ENCODE results near the gene LDLRAD4.

The LDLRAD4 gene

DNA sequence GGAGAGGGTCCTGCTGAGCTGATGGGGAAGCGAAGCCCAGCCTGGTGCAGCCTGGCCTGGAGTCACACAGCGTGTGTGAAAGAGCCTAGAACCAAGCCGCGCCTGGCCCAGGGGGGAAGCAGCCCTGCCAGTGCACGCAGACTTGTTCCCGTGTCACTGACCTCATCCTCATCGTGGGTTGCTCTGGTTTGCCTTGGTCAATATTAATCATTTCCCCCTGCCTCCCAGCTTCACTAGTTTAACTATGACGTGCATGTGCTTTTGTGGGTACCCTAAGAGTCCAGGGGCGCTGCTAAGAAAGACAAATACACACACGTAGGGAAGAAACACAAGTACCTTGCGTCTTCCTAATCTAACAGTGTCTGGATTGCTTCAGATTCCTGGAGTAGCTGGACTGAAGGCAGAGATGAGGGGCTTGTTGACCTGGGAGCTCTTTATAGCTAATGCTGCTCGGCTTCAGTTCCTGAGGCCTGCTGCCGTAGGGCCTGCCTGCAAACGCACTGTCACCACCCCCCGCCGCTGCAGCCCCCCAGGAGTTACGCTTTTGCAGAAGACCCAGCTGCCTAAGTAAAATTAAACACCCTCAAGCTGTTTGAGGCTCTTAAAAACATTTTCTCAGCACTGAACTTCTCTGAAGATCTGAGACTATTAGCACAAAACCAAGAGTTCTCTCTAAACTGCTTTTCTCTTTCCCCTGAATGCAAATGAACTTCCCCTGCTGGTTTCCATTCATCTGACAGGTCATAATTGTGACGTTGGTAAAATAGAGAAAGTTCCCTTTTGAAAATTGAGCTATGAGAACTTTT, 348.6 kb downstream of the LDLRAD4 start:
- DNase-seq, result no peak

DNA sequence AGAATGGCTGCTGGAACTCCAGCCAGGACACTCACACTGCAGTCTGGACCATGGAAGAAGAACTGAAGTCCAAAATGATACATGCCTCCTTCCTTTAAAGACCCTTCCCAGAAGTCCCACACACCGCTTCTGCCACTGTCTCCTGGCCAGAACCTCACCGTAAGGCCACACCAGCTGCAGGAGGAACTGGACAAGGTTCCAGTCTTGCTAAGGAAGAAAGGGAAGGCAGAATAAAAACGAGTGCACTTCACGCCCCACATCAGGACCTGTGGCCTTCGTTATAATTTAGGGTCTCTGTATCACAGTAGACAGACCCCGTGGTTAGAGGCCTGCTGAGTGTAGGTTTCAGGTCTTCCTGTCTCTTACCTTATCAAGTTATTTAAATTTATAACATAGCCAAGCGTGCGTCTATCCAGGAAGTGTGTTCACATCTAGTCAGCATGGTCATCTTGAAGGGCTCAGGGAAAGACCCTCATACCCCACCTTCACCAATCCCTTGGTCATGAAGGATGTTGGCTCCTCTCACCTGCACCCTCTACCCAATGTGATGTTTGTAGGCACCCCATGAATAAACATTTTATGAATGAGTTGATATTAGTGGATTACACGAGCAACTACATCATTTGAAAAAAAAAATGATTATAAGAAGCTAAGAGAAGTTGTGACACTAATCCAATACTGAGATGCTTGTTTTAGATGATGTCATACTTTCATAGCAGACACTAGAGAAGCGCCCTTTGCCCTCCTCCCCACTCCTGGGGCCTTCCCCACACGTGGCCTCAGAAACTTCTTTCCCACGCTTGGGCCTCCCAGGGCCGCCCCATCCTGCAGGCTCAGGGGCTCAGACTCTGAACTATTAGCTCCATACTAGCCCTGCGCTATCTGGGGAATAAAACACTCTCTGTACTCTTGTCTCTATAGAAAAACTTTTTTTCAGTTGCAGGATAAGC, 350.2 kb downstream of the LDLRAD4 start:
- DNase-seq, result no peak

DNA sequence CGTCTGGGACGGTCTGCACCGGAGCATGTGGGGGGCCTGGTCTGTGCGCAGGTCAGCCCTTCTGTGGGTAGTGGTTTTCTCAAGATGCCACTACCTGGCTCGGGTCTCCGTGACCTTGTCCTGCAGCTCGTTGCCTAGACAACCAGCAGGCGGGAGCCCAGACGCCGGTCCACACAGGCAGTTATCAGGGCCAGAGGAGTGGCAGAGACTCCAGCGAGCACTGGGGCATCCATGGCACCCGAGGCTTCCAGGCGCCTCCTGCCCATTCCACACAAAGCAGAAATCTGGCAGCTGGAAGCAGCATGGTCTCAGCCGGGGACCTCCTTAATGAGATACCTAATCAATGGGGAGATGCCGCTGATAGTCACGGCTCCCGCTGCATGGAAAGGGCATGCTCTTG, 351.7 kb downstream of the LDLRAD4 start:
- DNase-seq, result no peak

DNA sequence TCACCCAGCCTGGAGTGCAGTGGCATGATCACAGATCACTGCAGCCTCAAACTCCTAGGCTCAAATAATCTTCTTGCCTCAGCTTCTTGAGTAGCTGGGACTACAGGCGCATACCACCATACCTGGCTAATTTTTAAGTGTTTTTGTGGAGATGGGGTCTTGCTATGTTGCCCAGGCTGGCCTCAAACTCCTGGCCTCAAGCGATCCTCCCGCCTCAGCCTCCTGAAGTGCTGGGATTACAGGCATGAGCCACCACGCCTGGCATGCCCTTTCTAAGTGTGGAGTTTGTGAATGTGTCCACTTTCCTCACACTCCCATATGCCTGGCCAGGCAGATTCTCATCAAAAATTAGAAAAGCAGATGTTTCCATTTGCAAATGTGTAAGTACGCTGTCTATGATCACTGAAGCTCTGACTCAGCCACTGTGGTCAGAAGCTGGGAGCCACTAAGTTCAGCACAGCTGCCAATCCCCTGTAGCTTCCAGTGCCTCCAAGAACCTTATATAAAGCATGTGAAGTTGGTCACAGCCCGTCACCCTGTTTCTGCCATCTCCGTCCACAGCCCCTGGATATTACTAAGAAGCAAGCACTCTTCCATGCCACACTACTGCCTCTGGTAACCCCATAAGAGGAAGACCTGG, 352.4 kb downstream of the LDLRAD4 start:
- DNase-seq, result no peak

DNA sequence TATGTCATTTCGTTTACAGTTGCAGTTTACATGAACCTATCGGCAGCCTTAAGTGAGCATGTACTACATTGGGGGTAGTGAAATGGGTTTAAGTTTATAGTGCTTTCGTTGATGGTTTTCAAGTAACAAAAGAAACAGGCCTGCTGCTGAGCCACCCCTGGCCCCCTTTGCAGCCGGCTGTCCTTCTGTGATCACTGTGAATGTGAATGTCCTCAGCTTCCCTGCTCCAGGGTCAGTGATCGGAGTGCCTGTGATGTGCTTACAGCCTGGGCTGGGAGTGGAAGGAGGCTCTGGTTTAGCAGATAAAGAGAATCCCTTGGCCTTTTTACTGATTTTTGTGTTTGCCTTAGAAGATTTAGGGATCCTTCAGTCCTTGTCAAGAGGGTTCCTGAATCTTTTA, 353.6 kb downstream of the LDLRAD4 start:
- DNase-seq, result no peak

DNA sequence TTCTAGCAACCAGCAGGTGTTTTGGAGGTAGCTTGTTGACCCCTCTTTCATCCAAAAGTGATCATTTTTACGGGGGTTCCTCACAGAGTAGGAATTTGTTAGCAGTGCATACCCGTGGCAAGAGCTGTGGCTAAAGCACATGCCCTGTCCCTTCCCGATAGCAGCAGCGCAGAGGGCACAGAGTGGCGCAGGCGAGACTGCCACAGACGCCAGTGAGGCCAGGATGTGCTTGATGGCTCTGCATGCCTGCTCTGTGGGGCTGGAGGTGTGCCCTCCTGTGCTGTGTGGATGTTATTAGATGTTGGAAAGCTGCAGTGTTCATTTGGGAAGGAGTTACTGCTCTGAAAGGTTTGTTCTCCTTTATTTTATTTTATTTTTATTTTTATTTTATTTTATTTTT, 354.2 kb downstream of the LDLRAD4 start:
- DNase-seq, result no peak

DNA sequence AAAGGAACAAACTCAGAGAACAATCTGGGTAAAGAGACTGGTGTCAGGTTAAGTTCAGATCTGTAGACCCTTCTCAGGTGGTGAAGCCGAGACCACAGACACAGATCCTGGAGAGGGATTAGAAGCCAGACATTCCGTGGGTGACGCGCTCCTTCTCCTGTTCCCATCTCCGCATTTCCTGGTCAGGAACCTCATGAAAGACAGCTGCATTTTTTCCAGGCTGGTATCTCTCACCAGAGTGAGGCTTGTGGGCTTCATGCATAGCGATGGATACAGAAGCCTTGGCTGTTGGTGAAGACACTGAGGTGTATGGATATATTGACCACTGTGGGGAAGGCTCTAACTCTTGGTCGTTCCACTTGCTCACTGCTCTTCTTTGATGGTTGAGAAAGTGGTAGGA, 355.2 kb downstream of the LDLRAD4 start:
- DNase-seq, result no peak

DNA sequence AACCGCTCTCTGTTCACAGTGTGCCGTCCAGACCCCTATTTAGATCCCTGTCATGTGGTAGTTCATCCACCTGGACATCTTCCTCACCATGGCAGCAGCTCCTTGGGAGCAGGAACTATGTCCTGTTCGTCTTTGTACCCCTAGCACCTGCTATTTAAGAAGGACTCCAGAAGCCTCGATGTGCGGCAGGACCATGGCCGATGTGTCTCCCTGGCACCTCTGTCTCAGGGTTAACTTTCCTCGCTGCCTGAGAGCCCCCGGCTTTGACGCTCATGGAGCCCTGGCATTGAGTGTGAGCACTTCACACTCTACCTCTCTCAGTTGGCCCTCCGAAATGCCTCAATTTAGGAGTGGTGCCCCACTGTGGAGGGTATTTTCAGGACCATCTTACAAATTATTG, 355.8 kb downstream of the LDLRAD4 start:
- no peak for DNase-seq

DNA sequence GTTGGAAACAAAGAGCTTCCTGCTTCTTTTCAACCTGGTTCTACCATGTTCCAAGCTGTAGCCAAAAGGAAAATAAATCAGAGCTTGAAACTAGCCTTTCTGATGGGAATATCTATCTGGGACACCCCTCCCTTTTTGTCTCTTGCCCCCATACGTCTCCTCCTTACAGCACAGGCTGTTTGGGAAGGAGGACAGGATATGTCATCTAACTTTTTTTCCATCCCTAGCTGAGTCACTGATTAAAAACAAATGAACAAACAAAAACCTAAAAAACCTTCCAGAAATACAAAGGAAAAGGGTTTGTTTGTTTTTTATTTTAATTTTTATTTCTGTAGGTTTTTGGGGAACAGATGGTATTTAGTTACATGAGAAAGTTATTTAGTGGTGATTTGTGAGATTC, 356.2 kb downstream of the LDLRAD4 start:
- no peak for DNase-seq

DNA sequence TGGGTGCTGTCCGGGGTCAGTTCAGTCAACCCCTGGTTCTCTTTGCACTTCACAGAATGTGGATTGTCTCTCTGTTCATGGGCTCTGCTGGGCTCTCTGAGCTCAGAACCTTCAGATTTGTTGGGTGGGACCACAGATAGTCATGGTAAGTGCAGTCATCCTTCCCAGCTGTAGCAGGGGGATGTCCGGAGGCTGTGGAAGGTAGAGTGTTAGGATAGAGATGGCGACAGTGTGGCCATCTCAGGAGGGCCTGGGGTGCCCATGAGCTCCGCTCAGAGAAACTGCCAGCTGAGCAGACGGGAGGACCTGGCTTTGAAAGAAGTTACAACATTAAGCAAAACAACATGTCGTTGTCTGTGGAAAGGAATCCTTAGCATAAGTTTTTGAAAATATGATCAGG, 358.0 kb downstream of the LDLRAD4 start:
- DNase-seq, result no peak

DNA sequence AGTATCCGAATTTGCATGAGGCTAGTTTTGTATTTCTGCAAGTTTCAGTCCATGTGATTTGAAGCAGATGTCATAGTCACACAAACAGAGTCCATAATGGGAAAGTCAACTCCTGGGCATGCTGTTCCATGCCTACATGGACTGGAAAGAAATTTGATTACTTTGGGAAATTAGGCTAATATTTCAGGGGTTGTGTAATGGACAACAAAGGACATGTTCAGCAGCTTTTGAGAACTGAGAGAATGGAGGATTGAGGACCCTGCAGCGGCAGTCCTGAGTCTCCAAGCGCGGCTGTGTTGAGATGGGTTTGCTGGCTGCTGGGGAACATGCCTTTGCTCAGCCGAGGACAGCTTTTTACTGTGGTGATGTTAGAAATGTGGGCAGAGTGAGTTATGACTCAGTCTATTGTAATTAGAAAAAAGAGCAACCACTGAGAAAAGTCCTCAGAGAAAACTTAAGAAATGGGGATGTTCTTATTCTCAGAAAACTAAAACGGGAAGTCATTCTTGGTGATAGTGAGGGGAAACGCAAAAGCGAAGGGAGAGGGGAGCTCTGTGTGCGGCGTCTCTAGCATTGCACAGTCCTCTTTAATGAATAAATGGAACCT, 358.6 kb downstream of the LDLRAD4 start:
- no peak for DNase-seq

DNA sequence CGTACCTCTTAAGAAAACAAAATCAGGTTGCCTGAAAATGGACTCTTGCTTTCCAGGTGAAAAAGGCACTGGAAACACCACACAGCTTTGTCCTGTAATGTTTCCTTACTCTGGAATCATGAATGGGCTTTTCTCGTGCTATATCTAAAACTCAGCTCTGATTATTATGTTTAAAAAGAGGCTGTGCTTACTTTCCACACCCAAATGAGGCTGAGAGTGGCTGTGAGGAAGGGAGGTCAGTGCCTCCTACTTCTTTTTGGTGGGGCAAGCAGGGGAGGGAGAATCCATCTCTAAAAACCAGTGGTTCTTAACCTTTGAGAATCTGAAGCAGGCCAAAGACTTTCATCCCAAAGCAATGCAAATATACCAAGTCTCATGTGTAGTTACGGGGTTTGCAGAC, 359.2 kb downstream of the LDLRAD4 start:
- DNase-seq, result no peak

DNA sequence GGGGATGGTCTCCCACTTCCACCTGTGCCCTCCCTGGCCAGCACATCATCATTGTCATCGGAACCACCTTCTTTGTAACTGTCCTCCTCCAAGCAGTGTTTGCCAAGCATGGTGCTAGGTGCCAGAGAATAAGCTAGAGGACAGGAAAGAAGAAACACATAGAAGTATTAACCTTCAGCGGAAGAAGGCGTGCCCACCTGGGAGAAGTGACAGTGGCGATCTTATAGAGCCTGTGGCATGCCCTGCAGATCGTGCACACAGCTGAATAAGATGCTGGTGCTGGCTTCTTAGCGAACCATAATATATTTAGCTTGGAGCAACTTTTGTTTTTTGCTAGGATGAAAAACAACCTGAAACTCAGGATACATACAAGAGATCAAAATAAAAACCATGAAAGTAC, 359.8 kb downstream of the LDLRAD4 start:
- DNase-seq, result no peak

DNA sequence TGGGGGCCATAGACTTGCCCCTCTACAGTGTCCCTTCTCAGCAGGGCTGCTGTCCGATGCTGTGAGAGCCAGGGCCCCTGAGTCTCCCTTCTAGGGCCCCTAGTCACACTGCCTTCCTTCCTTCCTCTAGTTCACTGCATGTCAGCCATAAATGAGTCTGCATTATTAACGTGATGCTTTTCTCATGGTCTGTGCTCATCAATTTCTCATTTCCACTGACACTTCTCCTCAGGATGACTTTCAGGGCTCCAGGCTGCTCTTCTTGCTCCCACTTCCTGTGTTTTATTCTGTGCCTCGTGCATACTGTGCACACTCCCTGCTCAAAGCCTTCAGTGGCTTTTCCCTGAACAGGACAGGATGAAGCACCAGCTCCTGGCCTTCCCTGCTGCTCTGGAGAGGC, 361.3 kb downstream of the LDLRAD4 start:
- no peak for DNase-seq

DNA sequence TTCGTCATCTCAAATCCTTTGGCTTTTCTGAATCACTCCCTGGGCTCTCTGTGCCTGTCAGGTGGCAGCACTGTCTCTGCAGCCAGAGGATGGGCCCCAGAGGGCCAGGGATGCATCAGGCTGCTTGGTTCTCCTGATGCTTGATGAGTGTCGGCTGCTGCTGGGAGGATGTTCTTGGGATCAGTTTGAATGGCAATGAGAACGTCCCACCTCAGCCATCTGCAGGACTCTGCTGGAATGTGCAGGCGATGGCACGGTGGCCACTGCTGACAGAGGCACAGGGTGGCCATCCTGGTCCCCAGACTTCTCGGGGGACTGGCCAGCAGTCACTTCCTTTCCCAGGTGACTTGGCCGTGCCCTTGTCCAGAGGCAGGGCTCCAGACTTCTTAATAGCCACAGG, 361.8 kb downstream of the LDLRAD4 start:
- no peak for DNase-seq

DNA sequence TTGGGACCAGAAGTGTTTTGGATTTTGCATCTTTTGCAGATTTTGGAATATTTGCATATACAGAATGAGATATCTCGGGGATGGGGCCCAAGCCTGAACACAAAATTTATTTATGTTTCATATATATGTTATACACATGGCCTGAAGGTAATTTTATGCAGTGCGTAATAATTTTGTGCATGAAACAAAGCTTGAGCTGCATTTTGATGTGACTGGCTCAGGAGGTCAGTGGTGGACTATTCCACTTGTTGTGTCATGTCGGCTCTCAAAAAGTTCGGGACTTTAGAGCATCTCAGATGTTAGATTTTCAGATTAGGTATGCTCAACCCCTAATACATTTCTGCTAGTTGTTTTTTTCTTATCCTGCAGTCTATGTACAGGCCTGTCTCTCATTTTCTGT, 362.4 kb downstream of the LDLRAD4 start:
- DNase-seq, result no peak

DNA sequence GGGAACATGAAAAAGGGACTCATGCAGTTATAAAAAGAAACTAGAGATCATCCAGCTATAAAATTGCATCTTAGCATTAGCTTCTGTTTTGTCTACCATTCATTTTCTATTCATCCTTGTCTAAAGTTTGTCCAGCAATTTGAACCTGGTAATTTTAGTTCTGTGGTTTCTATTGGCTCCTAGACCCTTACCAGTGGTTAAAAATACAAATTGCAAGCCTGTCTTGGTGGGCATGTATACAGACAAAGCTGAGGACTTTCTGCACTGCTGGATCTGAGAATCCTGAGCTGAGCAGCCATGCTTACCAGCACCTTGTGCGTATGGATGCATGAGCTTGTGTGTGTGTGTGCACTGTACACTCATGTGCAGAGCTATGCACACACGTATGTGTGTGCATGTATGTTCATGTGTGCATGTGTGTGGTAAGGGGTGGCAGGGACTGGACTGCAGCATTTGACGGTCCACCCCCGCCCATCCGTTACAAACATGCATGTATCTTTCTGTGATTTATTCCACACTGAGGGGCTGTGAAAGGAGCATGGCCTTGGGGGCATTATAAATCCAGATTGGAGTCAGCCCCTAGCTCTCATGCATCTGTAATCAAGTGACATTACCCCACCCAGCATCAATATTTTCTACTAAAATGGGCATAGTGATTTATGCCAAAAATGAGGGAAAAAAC, 363.1 kb downstream of the LDLRAD4 start:
- no peak for DNase-seq

DNA sequence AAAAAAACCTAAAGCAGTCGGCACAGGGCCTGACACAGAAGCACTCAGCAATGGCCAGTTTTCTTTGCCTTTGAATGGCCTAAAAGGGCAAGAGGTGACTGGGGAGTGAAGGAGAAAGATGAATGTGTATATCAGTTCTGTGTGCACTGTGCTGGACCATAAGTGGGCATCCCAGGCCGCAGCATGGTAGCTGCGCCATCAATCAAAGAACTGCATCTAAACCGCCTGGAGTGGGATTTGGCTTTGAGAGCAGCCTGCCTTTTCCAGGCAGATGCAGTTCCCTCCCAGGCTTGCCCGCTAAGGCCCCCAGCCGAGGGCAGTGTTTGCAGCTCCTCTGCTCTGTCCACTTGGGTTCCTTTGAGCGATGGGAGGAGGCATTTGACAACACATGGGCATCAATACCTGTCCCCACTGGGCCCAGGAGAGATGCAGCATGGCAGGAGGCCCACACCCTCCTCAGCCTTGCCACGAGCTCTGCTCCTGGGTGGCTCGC, 363.7 kb downstream of the LDLRAD4 start:
- DNase-seq, result no peak

DNA sequence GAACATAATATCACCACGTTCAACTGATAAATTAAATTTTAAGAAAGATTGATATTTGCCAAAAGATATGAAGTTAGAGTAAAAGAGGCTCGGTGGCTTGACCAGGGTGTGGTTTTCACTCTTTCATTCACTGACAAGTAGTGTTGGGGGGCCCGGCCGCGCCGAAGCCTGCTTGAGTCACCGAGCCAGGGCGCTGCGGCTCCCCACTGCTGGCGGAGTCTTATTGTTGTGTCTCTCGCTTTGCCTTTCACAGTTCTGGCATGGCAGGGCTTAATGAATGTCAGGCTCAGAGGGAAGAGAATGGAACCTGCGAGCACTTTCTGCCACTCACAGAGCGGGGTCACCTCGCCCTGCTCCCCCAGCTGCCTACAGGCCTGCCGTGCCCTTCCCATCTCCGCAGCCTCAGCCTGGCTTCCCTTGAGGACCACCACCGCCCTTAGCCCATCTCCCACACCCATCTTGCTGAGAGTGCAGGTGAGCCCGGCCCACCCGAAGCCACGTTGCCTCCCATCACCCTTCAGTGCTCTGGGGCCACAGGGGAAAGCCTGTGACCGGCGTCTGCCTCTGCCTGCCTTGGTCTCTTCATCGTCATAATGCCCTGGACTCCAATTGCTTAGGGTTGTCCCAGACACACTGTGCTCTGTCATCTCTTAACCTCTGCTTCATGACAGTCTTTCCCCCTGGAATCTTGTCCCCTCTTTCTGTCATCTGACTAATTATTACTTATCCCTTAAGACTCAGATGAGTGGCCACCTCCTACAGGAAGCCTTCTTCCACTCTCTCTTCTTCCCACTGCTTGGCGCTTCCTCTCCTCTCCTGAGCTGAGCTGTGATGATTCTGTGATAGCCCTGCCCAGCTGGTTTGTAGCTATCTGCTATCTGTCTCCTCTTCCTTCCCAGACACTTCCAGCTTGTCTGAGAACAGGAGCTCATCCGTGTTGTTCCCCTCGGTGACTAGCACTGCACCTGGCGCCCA, 365.3 kb downstream of the LDLRAD4 start:
- DNase-seq, result no peak

DNA sequence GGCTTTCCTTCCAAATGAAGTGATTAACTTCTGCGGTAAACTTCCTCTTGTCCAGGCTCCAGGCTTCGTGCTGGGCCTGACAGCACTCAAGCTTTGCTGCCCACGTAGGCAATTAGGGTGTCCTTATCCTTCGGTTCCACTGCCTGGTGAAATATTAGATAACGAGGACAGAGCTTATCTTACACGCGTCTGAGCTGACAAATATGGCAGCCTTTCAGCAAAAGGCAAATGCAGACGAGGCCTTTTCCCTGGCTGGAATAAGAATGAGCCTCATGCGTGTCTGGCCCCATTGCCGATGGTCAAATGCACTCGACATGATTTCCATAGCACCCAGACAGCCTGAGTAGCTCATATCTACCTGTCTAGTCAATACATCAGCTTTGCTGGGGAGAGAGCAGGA, 366.3 kb downstream of the LDLRAD4 start:
- DNase-seq, result no peak

Measured in NCI-H510A treated with DMSO at 0.1 percent for 48 hours (cell line).